ENCODE data around the gene SLC27A1.

SLC27A1 gene

DNA sequence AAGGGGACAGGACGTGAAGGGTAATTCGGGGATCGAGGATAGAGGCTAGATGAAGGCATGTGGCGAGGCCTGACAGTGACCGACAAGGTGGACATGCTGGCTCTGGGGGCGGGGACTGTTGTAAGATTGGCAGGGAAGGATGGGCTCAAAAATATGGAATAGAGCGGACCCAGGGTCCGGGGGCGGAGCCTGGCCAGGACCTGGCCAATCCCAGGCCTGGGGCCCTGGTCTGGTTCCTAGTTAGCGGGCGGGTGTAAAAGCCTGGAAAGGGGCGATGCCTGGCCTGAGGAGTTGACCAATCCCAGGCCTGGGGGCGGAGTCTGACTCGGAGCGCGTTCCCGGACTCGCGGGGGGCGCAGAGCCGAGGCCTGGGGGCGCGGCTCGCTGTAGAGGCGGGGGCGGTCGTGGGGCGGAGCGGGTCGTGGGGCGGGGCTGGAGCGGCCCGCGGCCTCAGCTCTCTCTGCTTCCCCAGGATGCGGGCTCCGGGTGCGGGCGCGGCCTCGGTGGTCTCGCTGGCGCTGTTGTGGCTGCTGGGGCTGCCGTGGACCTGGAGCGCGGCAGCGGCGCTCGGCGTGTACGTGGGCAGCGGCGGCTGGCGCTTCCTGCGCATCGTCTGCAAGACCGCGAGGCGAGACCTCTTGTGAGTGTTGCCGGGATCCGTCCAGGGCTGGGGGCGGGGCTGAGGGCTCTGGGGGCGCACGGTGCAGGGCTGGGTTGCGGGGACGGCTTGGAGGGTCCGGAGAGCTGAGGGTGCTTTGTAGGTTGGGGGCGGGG lies at the start of gene SLC27A1:
Gene SLC27A1 (plus strand): TSS at position 457 of the 774 bp plus-strand sequence. CDS start 17 bp downstream, at position 474.
- DNase-seq (ENCODE audit: low spot score) = peak; percentile 98

DNA sequence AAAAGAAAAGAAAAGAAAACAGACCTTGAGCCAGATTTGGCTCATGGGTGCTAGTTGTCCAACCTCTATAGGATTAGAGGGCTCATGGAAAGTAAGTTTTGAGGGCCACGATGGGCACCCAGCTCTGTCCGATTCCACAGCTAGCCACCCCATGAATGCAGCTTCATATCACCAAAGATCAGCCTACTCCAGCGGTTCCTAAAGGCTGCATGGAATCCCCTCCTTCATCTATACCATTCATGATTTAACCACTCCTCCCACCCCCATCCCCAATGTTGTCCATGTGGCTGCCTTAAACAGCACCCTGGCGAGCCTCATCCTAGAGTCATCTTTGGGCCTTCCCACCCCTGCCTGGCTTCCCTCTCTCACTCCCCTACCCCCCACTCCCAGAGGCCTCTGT lies 48.4 kb upstream of the SLC27A1 start:
- no peak for DNase-seq (ENCODE audit: low spot score)

DNA sequence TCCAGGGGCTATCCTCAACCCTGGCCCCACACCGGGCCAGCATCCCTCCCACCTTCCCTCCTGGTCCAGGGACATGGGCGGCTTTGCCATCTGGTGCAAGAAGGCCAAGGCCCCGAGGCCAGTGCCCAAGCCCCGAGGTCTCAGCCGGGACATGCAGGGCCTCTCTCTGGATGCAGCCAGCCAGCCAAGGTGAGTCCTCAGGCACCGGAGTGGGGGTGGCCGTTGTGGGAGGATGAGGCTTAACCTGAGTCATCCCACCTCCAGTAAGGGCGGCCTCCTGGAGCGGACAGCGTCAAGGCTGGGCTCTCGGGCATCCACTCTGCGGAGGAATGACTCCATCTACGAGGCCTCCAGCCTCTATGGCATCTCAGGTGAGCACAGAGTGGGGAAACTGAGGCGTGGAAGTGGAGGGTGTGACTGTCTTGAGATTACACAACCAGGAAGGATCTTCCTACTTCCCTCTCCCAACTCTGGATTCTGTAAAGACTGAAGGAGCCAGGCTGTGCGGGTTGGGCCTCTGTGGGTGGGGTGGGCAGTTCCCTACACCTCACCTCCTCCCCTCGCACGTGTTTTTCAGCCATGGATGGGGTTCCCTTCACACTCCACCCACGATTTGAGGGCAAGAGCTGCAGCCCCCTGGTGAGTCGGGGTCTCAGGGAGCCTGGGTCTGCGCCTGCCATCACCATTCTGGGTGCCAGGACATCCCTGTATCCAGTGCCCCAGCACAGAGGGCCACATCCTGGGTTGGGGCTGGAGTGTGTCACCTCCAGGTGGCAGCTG lies 46.7 kb upstream of the SLC27A1 start:
- DNase-seq (ENCODE audit: low spot score) = no peak

DNA sequence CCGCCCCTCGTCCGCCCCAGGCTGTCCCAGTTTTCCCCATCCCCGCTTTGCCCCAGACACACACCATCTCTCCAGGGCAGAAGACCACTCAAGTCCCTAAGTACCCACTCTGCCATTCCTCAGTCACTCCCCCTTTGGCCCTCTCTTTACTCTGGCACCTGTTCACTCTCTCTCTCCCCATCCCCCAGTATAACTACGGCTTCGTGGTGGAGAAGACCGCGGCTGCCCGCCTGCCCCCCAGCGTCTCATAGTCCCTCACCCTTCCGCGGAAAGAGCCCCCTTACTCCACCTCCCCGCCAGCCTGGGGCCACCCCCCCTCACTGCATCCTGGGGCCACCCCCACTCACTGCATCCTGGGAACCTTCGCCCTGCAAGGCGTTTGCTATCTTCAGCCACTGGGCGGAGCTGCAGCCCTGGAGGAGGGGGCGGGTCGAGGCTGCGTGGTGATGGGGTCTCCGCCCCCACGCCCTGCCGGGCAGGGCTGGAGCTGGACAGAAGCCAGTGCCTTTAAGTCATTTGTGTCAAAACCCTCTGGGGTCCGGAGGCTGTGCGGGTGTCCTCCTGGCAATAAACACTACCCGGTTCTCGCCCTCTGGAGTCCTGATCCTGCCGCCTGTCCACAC lies 45.5 kb upstream of the SLC27A1 start:
- peak; percentile 21 for DNase-seq (ENCODE audit: low spot score)

DNA sequence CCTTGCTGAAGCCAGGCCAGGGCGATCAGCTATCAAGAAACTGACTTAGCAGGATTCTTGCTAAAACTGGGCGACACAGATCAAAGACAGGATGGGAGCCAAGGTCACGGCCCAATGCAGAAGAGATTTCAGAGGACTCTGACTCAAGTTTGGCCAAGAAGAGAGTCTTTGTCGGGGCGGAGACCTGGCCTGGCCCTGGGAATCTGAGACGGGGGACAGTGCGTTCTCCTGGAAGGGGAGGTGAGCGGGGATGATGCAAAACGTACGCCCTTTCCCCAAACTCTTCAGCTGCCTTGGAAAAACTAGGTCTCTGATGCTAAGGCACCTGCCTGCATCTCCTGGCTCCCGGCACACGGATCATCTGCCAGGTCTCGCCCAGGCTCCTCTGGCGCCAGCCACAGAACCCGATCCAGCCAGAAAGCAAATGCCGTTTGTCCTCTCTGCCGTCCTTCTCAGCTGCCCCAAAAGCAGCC lies 40.6 kb upstream of the SLC27A1 start:
- peak; percentile 19 for DNase-seq (ENCODE audit: low spot score)

DNA sequence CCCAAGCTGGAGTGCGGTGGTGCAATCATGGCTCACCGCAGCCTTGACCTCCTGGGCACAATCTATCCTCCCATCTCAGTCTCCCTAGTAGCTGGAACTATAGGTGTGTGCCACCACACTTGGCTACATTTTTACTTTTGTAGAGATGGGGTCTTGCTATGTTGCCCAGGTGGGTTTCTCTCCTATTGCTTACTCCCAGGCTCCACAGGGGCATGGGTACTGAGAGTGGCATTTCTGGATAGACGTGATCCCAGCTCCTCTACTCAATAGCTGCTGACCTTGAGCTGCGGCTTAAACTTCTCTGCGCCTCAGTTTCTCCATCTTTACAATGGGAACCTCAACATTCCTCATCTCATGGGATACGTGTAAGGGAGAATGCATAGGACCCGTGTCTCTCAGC lies 38.9 kb upstream of the SLC27A1 start:
- DNase-seq (ENCODE audit: low spot score) = no peak

DNA sequence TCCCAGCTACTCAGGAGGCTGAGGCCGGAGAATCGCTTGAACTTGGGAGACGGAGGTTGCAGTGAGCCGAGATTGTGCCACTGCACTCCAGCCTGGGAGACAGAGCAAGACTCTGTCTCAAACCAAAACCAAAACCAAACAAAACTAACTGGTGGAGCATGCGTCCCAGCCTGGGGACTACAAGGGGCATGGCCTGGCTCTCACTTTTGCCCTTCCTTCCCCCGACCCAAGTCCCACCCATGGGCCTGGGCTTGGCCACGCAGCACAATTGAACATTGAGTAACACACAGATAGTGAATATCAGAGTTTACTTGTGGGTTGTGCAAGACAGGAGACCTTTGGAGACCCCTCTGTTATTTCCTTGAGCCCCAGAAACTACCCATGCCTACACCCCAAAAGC lies 35.1 kb upstream of the SLC27A1 start:
- DNase-seq (ENCODE audit: low spot score) = no peak

DNA sequence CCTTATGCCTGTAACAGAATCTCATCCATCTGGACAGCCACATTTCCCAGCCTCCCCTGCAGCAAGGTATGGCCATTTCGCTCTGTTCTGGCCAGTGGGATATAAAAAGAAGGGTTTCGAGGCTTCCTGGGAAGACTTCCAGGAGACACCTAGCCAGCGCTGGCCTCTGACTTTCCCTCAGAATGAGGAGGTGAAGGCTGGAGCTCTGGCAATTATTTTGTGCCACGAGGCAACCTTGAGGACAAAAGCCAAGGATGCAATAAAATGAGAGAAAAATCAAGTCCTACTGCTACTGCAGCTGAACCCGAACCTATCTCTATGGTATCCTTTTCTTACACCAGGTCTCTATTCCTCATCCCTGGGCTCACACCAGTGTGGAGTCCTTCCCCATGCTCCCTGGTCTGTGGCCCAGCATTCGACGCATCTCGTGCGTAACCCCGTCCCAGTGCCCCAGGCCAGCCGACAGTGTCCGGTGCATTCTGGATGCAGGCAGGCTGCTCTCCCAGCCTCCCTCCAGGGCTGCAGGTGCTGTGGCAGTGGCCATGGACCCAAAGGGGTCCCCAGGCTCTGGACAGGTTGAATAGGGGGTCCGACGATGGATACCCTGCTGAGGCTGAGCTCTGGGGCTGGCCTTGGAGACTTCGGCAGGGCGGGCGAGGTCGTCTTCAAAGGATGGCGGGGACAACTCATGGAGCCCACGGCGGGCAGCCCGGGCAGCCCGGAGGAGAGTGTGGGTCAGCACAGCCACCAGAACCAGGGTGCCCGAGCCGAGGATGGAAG lies 34.0 kb upstream of the SLC27A1 start:
- DNase-seq (ENCODE audit: low spot score) = no peak

DNA sequence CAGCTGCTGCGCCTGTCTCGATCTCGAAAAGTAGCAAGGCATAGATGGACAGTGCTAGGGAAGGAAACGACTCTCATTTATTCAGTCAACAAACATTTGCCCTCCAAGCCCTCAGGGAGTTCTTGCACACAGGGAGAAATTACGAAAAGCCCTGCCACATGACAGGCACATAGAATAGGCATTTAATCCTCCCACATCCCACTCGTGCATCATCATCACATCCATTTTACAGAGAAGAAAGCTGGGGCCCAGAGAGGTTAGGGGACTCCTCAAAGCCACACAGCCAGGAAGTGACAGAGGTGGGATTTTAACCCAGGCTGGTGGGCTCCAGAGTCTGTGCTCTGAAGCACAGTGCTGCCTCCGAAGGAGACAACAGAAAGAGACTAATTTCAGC lies 33.5 kb upstream of the SLC27A1 start:
- DNase-seq (ENCODE audit: low spot score) = no peak

DNA sequence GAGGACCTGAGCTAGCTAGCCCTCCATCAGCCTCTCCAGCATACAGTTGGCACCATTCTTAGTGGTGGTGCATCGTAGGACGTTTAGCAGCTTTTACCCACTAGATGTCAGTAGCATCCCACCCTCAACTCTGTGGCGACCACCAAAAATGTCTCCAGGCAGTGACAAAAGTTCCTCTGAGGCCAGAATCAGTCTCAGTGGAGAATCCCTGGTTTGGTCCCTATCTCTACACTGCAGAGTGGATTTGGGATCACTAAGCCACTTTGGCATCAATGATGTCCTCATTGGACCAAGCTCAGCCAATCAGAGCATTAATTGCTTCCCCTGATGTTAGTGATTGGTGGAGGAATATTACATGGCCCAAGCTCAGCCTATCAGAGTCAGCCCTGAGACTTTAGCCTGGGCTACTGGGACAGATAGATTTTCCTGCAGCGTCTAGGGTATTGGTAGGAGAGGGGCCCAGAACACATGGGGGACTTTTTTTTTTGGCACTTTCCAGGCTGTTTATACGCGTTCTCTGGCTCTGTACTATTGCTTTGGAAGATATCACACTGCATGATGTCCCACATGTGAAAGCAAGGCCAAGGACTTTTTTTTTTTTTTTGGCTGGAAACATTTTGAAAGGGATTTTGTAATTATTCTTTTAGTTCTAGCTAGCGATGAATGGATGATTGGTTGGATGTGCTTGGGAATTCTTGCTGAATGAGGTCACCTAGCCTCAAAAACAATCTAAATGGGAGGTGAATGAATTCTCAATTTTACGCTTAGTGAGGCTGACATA lies 28.9 kb upstream of the SLC27A1 start:
- peak; percentile 47 for DNase-seq (ENCODE audit: low spot score)

DNA sequence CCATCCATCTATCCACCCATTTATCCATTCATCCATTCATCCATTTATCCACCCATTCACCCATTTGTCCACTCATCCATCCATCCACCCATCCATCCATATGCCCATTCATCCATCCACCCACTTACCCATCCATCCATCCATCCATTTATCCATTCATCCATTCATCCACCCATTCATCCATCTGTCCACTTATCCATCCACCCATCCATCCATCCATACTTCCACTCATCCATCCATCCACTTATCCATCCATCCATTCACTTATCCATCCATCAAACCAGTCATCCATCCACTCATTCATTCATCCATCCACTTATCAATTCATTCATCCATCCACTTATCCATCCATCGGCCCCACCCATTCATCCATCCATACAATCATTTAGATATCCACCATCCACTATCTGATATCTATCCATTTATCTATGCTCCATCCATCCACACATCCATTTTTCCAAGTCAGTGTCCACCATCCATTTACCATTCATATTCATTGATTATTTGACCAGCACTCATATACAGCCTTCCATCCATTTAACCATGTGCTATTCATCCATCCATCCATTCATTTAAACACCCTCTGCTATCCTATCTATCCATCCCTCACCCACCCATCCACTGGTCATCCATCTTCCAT lies 24.7 kb upstream of the SLC27A1 start:
- no peak for DNase-seq (ENCODE audit: low spot score)

DNA sequence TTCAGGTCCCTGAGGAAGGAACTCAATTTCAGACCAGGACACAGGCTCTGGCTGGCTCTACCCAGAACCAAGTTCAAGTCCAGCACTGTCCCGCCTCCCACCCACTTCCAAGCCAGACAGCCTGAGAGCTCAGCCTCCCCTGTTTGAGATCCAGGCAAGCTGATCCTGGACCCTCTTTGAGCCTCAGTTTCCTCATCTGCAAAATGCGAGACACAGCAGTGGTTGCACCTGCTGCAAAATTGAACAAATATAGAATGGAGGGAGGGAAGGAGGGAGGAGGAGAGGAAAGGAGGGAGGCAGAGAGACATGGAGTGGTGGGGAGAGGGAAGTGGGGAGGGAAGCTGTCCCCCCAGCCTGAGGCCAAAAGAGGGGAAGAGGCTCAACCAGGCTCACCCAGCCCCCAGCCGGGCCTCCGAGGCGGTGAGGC lies 22.6 kb upstream of the SLC27A1 start:
- DNase-seq (ENCODE audit: low spot score) = no peak

DNA sequence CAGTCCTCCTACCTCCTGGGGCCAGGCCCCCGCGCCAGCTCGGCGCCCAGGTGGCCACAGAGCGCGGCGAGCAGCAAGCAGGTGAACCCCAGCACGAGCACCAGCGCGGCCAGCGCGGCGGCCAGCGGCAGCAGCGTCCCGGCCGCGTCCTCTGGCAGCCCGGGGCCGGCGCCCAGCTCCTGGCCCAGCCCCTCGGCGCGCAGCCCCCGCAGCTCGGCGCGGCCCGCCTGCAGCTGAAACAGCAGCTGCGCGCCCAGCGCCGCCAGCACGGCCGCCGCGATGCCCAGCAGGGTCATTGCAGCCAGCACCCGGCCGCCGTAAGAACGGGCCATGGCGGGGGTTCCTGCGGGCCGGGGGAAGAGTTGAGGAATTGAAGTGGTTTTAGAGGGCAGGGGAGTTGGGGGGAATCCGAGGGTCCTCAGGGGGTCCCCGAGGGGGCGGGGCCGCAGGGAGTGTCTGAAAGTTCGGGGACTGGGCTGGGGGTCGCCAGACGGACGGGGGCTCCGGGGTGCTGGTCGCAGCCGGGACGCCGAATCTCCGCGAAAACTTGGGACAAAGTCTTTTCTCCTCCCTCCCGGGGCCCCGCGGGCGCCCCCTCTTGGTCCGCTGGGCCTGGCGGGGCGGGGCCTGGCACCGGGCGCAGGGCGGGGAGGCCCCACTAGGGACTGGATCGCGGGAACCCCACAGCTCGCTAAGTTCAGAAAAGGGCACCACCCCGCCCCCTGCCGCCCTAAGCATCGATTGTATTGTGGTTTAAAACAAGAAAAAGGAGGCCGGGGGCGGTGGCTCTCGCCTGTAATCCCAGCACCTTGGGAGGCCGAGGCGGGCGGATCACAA lies 22.0 kb upstream of the SLC27A1 start, which contains the start of gene TMEM221:
Gene TMEM221 (minus strand): TSS at position 538 of the 837 bp plus-strand sequence. CDS start 206 bp downstream, at position 332.
- no peak for DNase-seq (ENCODE audit: low spot score)

DNA sequence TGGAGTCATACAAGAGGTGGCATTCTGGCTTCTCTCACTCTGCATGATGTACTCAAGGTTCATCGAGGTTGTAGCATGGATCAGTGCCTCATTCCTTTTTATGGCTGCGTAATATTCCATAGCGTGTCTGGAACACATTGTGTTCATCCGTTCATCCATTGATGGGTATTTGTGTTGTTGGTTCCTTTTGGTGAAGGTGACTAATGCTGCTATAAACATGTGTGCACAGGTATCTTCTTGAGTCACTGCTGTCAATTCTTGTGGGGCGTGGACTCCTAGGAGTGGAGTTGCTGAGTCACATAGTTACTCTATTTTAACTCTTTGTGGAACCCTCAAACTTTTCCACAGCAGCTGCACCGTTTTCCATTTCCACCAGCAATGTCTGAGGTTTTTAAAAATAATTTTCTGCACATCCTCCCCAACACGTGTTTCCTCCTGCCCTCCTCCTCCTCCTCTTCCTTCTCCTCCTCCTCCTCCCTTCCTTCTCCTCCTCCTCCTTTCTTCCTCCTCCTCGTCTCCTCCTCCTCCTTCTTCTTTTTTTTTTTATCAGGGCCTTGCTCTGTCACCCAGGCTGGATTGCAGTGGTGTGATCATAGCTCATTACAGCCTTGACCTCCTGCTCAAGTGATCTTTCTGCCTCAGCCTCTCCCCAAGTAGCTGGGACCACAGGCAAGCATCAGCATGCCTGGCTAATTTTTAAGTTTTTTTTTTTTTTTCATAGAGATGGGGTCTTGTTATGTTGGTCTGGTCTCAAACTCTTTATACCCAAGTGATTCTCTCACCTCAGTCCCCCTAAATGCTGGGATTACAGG lies 19.9 kb upstream of the SLC27A1 start:
- DNase-seq (ENCODE audit: low spot score) = peak; percentile 86

DNA sequence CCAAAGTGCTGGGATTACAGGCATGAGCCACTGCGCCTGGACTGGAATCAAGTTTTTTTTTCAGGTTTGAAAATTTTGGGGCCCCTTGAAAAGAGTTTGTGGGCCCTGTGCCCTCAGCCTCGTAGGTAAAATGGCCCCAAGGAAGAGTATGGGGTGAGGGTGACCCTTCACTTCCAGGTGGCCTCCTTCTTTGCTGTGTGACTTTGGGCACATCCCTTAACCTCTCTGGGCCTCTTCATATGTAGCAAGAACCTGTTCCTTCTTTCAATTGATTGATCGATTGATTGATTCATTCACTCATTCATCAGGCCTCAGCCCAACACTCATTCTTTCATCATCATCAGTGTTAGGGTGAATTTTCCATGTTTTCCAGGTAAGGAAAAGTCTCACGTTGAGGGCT lies 18.5 kb upstream of the SLC27A1 start:
- DNase-seq (ENCODE audit: low spot score) = no peak

DNA sequence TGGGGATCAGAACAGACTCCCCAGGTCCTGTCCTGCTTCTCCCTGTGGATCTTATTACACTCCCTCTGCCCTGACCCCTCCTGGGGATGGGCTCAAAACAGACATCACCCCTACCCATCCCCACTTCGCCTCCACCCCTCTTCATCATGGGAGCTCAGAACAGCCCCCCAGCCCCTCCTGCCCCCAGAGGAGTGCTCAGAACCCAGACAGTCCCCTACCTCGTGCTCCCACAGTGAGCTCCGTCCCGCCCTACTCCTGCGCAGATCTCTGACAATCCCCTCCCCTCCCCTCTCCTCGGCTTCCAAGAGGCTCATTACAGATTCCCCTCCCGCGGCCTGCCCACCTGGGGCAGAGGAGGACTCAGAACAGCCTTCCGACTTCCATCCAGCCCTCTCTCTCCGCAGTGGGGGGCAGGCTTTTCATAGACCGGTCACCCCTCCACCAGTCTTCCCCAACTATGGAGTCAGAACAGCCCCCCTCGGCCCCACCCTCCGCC lies 15.7 kb upstream of the SLC27A1 start:
- DNase-seq (ENCODE audit: low spot score) = no peak

DNA sequence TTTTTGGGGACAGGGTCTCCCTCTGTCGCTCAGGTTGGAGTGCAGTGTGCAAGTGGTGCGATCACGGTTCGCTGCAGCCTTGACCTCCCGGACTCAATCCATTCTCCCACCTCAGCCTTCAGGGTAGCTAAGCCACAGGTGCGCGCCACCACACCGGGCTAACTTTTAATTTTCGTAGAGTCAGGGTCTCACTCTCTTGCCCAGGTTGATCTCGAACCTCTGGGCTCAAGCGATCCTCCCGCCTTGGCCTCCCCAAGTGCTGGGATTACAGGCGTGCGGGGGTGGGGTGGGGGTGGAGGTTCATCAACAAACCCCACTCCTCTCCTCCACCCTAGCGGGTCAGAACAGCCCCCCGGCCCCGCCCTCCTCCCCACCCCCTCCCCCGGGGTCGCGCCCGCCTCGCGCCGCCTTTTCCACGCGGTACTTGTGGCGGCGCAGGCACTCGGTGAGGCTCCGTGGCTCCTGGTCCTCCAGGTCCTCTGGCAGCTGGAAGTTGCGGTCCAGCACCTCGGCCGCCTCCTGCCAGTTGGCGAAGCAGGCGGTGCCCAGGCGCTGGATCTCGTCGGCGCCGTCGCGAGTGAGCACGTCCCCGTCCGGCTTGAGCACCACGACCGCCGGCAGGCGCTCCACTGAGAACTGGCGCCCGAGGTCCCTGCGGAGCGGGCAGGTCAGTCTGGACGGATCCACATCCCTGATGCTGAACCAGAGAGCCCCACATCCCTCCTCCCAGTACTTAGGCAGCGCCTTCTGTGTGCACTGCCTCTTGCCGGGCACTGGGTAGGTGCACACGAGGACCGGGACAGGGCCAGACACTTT lies 14.8 kb upstream of the SLC27A1 start:
- peak; percentile 18 for DNase-seq (ENCODE audit: low spot score)

DNA sequence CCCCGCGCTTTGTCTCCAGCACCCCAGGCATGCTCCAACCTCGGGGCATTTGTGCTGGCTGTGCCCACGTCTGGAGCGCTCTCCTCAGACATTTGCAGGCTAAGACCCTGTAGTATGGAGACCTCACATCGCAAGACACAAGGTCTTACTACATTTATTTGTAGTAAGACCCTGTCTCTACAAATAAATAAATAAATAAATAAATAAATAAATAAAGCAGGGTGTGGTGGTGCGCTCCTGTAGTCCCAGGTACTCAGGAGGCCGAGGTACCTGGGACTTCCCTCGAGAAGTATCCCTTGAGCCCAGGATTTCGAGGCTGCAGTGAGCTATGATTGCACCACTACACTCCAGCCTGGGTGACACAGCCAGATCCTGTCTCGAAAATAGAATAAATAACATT lies 14.2 kb upstream of the SLC27A1 start:
- DNase-seq (ENCODE audit: low spot score) = no peak

All from kidney tubule cell (primary cell).